OCI-LY3 (cell line): ENCODE measurements around the gene KLHL3.

Source experiments
- H2AFZ ChIP-seq: fragments of 200-600, 300-600 bp; shearing (Covaris generic); 2 replicates; pipeline ENCODE4 v1.6.0; 2014; ENCODE audit warnings: antibody characterized with exemption, low read depth, low read length
- H3K27ac ChIP-seq: fragments of 200-600, 300-600 bp; sonication (generic); 2 replicates; pipeline ENCODE4 v1.5.1; 2014; ENCODE audit warnings: mild to moderate bottlenecking, low read length, moderate library complexity, mixed read lengths
- H3K27me3 ChIP-seq: fragments of 200-600, 300-600 bp; sonication (generic); 2 replicates; pipeline ENCODE4 v1.6.1; 2014; ENCODE audit warnings: low read depth, low read length, mixed read lengths
- H3K36me3 ChIP-seq: fragments of 200-600, 300-600 bp; sonication (generic); replicated peaks from 2 replicates; pipeline ENCODE3; 2014; ENCODE audit warnings: low read depth, low read length, mixed read lengths
- H3K4me1 ChIP-seq: fragments of 300-600, 200-600 bp; sonication (generic); 2 replicates; pipeline ENCODE4 v1.6.1; 2014; ENCODE audit warnings: low read length, mixed read lengths
- H3K4me2 ChIP-seq: fragments of 200-600, 300-600 bp; sonication (generic); 2 replicates; pipeline ENCODE4 v1.6.1; 2014; ENCODE audit warnings: low read length, mixed read lengths
- H3K4me3 ChIP-seq: fragments of 300-600, 200-600 bp; sonication (generic); 2 replicates; pipeline ENCODE4 v1.5.1; 2014; ENCODE audit warnings: antibody characterized with exemption, mild to moderate bottlenecking, low read length, moderate library complexity
- H3K79me2 ChIP-seq: fragments of 300-600, 200-600 bp; shearing (Covaris generic); 2 replicates; pipeline ENCODE4 v1.6.1; 2014; ENCODE audit warnings: mild to moderate bottlenecking, low read length, mixed read lengths
- H3K9ac ChIP-seq: fragments of 300-600, 200-600 bp; shearing (Covaris generic); 2 replicates; pipeline ENCODE4 v1.6.0; 2014; ENCODE audit warnings: mild to moderate bottlenecking, low read length, moderate library complexity
- H3K9me3 ChIP-seq: fragments of 200-600, 300-600 bp; shearing (Covaris generic); 2 replicates; pipeline ENCODE4 v1.6.1; 2014; ENCODE audit warnings: low read length, mixed read lengths; ENCODE audit not compliant: insufficient read depth
- H4K20me1 ChIP-seq: fragments of 200-600, 300-600 bp; sonication (generic); 2 replicates; pipeline ENCODE4 v1.6.1; 2016; ENCODE audit warnings: low read length, mixed read lengths; ENCODE audit not compliant: insufficient read depth
- EZH2phosphoT487 ChIP-seq: fragments of 200-600 bp; shearing (Covaris generic); IDR thresholded peaks from 2 replicates; pipeline ENCODE4 v1.6.1; 2018; ENCODE audit warnings: antibody characterized with exemption, mixed run types, low read depth
- TF ChIP-seq, protein P1 (sequence below): fragments of 200-600, 300-600 bp; sonication (generic); IDR thresholded peaks from 2 replicates; pipeline ENCODE4 v1.5.1; 2014; ENCODE audit warnings: antibody characterized with exemption, low read length, low read depth

Gene KLHL3

DNA sequence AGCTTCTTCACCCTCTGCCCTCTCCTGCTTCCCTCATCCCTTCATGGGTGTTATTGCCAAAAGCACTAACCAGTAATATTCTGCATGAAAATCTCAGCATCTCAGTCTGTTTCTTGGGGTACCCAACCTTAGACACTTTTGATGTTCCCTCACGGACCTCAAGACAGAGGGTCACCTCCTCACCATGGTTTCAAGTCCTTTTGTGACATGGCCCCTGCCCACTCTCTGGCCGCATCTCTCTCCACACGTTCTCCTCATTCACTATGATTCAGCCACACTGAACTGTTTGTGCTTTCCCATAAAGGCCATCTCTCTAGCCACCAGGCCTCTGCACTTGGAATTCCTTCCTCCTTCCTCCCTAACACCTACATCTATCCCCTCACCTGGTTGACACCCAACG lies 125.3 kb downstream of the KLHL3 start:
- H3K9me3 ChIP-seq: no peaks in the 10 kb centered on the region
- H3K36me3 ChIP-seq: no peaks in the 10 kb centered on the region
- H3K27me3 ChIP-seq: peaks cover 14% of the 10 kb centered on the region
- no peak overlapping the region for H3K9ac ChIP-seq
- no peak overlapping the region for H2AFZ ChIP-seq
- H3K79me2 ChIP-seq: no peaks in the 10 kb centered on the region
- no peak overlapping the region for H3K27ac ChIP-seq
- H3K4me3 ChIP-seq: no peak overlapping the region
- H3K4me1 ChIP-seq: no peaks in the 10 kb centered on the region
- H4K20me1 ChIP-seq: no peaks in the 10 kb centered on the region
- TF ChIP-seq, protein P1, sequence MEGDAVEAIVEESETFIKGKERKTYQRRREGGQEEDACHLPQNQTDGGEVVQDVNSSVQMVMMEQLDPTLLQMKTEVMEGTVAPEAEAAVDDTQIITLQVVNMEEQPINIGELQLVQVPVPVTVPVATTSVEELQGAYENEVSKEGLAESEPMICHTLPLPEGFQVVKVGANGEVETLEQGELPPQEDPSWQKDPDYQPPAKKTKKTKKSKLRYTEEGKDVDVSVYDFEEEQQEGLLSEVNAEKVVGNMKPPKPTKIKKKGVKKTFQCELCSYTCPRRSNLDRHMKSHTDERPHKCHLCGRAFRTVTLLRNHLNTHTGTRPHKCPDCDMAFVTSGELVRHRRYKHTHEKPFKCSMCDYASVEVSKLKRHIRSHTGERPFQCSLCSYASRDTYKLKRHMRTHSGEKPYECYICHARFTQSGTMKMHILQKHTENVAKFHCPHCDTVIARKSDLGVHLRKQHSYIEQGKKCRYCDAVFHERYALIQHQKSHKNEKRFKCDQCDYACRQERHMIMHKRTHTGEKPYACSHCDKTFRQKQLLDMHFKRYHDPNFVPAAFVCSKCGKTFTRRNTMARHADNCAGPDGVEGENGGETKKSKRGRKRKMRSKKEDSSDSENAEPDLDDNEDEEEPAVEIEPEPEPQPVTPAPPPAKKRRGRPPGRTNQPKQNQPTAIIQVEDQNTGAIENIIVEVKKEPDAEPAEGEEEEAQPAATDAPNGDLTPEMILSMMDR: no peak
- TF ChIP-seq EZH2phosphoT487: no peak
- H3K4me2 ChIP-seq: no peak overlapping the region

DNA sequence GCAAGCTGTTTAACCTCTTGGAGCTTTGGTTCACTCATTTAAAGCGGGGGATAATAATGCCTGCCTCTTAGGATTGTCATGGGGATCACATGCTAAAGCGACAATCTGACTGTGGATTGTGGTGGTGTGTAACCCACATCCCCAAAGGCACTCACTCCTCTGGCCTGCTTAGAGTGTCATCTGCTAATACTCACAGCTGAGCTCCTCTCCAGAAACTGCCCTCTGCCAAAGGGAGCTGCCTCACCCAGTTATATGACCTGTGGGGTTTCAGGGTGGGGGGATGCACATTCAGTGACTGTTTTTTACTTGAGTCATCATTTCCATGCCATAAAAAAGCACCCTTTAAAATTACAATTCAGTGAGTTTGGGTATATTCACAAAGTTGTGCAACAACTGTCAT lies 126.8 kb downstream of the KLHL3 start:
- Histone ChIP-seq H3K4me1 (no peaks in the 10 kb centered on the region), H2AFZ (no peak overlapping the region), H3K4me2 (no peak overlapping the region), H3K27me3 (peaks cover 14% of the 10 kb centered on the region), H3K79me2 (no peaks in the 10 kb centered on the region), H4K20me1 (no peaks in the 10 kb centered on the region), H3K4me3 (no peak overlapping the region), H3K9me3 (no peaks in the 10 kb centered on the region), H3K27ac (no peak overlapping the region), H3K9ac (no peak overlapping the region), H3K36me3 (no peaks in the 10 kb centered on the region)
- TF ChIP-seq, protein P1: no peak
- no peak for TF ChIP-seq EZH2phosphoT487

DNA sequence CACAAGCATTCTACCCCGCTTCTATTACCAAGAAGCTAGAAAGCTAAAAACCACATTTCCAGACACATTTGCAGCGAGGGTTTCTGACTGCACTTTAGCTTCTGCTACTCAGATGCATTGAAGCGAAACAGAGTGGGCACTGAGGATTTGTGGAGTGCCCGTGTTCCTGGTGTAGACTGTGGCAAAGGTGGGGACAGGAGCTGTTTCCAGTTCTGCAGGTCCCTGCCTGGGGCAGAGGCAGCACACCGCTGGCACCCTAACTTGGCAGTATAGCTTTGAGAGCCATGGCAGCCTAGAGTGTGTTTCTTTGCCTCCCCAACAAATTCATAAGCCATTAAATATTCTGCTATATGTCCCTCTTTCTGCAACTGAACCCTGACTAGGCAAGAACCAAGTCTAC lies 128.1 kb downstream of the KLHL3 start:
- Histone ChIP-seq H2AFZ (no peak overlapping the region), H3K36me3 (no peaks in the 10 kb centered on the region), H3K4me1 (no peaks in the 10 kb centered on the region), H3K27ac (no peak overlapping the region), H3K4me3 (no peak overlapping the region), H3K79me2 (no peaks in the 10 kb centered on the region), H3K9me3 (no peaks in the 10 kb centered on the region), H4K20me1 (no peaks in the 10 kb centered on the region), H3K9ac (no peak overlapping the region), H3K27me3 (peaks cover 14% of the 10 kb centered on the region), H3K4me2 (no peak overlapping the region)
- TF ChIP-seq EZH2phosphoT487: no peak
- TF ChIP-seq, protein P1: no peak

DNA sequence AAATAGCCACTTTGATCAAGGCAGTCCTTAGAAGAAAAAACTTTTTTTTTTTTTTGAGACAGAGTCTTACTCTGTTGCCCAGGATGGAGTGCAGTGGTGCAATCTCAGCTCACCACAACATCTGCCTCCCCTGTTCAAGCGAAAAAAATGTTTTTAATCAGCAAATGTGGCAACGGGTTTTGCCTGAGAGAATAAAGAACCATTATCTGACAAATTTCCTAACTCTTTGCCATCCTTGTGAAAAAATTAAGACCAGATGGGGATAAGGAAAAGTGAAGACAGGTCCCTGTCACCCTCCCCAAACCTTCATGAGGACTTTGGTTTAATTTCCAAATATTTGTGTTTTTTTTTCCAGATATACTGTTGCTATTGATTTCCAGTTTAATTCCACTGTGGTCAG lies 129.5 kb downstream of the KLHL3 start:
- peaks cover 14% of the 10 kb centered on the region for H3K27me3 ChIP-seq
- no peak overlapping the region for H3K4me2 ChIP-seq
- no peak overlapping the region for H3K9ac ChIP-seq
- H3K36me3 ChIP-seq: no peaks in the 10 kb centered on the region
- no peaks in the 10 kb centered on the region for H3K4me1 ChIP-seq
- H3K79me2 ChIP-seq: no peaks in the 10 kb centered on the region
- TF ChIP-seq, protein P1: no peak
- no peak for TF ChIP-seq EZH2phosphoT487
- no peak overlapping the region for H2AFZ ChIP-seq
- no peaks in the 10 kb centered on the region for H3K9me3 ChIP-seq
- H3K27ac ChIP-seq: no peak overlapping the region
- no peaks in the 10 kb centered on the region for H4K20me1 ChIP-seq
- H3K4me3 ChIP-seq: no peak overlapping the region
